Neural cell (in vitro differentiated cells): Measurements from ENCODE around the gene DAND5.

Source experiments
- CTCF ChIP-seq: fragments of 450-650 bp; IDR thresholded peaks from 2 replicates; pipeline ENCODE4 v1.5.1; 2014; ENCODE audit warnings: antibody characterized with exemption, mild to moderate bottlenecking, moderate library complexity; ENCODE audit not compliant: poor library complexity, severe bottlenecking
- EP300 ChIP-seq: fragments of 450-650 bp; conservative IDR thresholded peaks from 2 replicates; pipeline ENCODE4 v1.6.1; 2014; ENCODE audit warnings: antibody characterized with exemption, mild to moderate bottlenecking, moderate library complexity; ENCODE audit not compliant: poor library complexity, severe bottlenecking
- EZH2 ChIP-seq: fragments of 200-600, 300-800 bp; shearing (Covaris generic), sonication (generic); IDR thresholded peaks from 2 replicates; pipeline ENCODE4 v1.6.1; 2014; ENCODE audit warnings: antibody characterized with exemption, low read length, borderline replicate concordance, mild to moderate bottlenecking; ENCODE audit not compliant: insufficient read depth, poor library complexity, severe bottlenecking
- MXI1 ChIP-seq: fragments of 450-650 bp; conservative IDR thresholded peaks from 2 replicates; pipeline ENCODE4 v1.6.1; 2014; ENCODE audit warnings: antibody characterized with exemption, mild to moderate bottlenecking; ENCODE audit not compliant: poor library complexity, severe bottlenecking
- POLR2AphosphoS5 ChIP-seq: IDR thresholded peaks from 2 replicates; pipeline ENCODE4 v1.6.1; 2012

- TF ChIP-seq EP300 (no peak), CTCF (no peak), MXI1 (no peak), POLR2AphosphoS5 (no peak), EZH2 (no peak)
These were observed 43.0 kb downstream of the DAND5 start for GRCh38 chr19:13012390-13012689.
